Activated naive CD4-positive, alpha-beta T cell treated with anti-CD3 and anti-CD28 coated beads, Interleukin-2, amount 10 ng/mL, durations not matched to agents 7 days and 5 days (primary cell): ENCODE results near the gene TOM1.
A peak's percentile ranks its signal among the peaks of the same experiment; 100 is the strongest.

ENCODE experiments used
- CTCF ChIA-PET: fragments of 350-600 bp; sonication (Branson Sonifier 250); formaldehyde crosslinking; loops from one replicate; lab custom pipeline; 2021; ENCODE audit warnings: antibody characterized with exemption; lab: Charles Lee
- DNase-seq: peaks from one replicate; pipeline ENCODE4 v3.0.0-alpha.2; 2020
- H3K27ac Mint-ChIP-seq: one replicate; pipeline ENCODE4 v1.8.0; 2021; ENCODE audit warnings: mild to moderate bottlenecking, moderate library complexity, mixed read lengths
- H3K27me3 Mint-ChIP-seq: one replicate; pipeline ENCODE4 v1.8.0; 2021; ENCODE audit warnings: mild to moderate bottlenecking, mixed read lengths
- H3K36me3 Mint-ChIP-seq: one replicate; pipeline ENCODE4 v1.8.0; 2021; ENCODE audit warnings: mixed read lengths
- H3K4me1 Mint-ChIP-seq: one replicate; pipeline ENCODE4 v1.8.0; 2021; ENCODE audit warnings: mixed read lengths
- H3K4me3 Mint-ChIP-seq: one replicate; pipeline ENCODE4 v1.8.0; 2021; ENCODE audit warnings: mild to moderate bottlenecking, moderate library complexity, mixed read lengths
- H3K9me3 Mint-ChIP-seq: one replicate; pipeline ENCODE4 v1.8.0; 2021; ENCODE audit warnings: mixed read lengths

The TOM1 gene

GRCh38 chr22:35341090-35341874 is 41.6 kb downstream of the TOM1 start:
- peak overlapping the region; percentile 66 for H3K27ac Mint-ChIP-seq
- H3K27me3 Mint-ChIP-seq, result no peaks in the 10 kb centered on the region
- CTCF ChIA-PET, result no interaction called here

DNA sequence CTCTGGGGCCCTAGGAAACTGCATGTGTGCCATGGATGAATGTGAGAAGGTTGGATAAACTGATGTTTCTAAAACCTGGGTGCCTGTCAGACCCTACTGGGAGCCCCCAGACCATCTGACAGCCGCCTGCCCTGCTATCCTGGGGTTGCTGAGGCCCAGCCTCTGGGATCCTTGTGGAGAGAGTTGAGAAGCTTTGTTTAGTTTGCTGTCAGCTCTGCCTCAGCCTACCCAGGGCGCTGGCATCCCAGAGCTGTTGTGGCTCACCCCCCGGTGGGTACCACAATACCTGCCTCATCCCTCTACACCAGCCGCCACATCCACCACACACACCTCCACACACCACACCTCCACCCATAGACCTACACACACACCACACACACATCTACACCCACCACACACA is 42.7 kb downstream of the TOM1 start:
- Mint-ChIP-seq H3K4me3 (no peak overlapping the region), H3K27ac (no peak overlapping the region), H3K9me3 (no peaks in the 10 kb centered on the region), H3K36me3 (peaks cover 17% of the 10 kb centered on the region), H3K4me1 (peaks cover under 1% of the 10 kb centered on the region), H3K27me3 (no peaks in the 10 kb centered on the region)
- CTCF ChIA-PET, result no interaction called here
- DNase-seq, result no peak

More at GRCh38 chr22:35341090-35341874, 41.6 kb downstream of the TOM1 start:
- no peak for DNase-seq
- Mint-ChIP-seq H3K4me1 (peaks cover 5% of the 10 kb centered on the region), H3K36me3 (peaks cover 19% of the 10 kb centered on the region), H3K4me3 (no peak overlapping the region), H3K9me3 (no peaks in the 10 kb centered on the region)

DNA sequence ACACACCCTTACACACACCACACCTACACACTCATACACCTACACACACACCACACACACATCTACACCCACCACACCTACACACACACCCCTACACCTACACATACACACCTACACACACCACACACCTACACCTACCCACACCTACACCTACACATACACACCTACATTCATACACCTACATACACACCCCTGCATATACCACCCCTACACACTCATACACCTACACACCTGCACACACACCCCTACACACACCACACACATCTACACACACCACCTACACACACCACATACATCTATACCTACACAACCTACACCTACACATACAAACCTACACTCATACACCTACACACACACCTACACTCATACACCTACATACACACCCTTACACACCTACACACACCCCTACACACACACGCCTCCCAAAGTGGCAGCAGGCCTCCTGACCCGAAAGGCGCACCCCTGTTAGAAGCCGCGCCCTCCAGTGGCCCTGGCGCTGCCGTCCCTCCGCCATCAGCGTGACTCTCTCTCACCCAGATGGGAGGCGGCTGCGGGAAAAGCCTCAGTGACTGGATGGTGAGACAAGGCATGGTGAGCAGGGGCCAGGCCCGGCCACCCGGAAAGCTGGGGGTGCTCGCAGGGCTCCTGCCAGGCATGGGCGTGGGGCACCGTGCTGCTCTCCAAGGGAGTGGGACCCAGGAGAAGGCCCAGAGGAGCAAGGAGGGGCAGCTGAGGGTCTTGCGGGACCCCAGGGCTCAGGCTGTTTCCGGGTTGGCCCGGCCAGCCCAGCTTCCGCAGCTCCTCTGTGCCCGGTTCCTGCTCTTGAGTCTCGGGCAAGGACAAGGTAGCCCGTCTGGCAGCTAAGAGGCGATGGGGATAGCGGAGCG is 44.2 kb downstream of the TOM1 start:
- CTCF ChIA-PET, result interaction anchor here (1.3 kb wide), 1 partner anchor 14 kb away, joined by 7 read pairs; no protein-coding TSS in a partner anchor
- Mint-ChIP-seq H3K4me1 (no peaks in the 10 kb centered on the region), H3K9me3 (no peaks in the 10 kb centered on the region), H3K36me3 (peaks cover 13% of the 10 kb centered on the region), H3K4me3 (no peak overlapping the region), H3K27ac (no peak overlapping the region), H3K27me3 (no peaks in the 10 kb centered on the region)
- DNase-seq, result no peak

GRCh38 chr22:35344956-35345690 is 45.4 kb downstream of the TOM1 start:
- H3K36me3 Mint-ChIP-seq, result peaks cover 10% of the 10 kb centered on the region
- no peak for DNase-seq
- no peak overlapping the region for H3K27ac Mint-ChIP-seq
- CTCF ChIA-PET, result interaction anchor here (1.3 kb wide), 1 partner anchor 15 kb away, joined by 7 read pairs; no protein-coding TSS in a partner anchor
- H3K27me3 Mint-ChIP-seq, result no peaks in the 10 kb centered on the region
- H3K4me3 Mint-ChIP-seq, result no peak overlapping the region
- peaks cover under 1% of the 10 kb centered on the region for H3K4me1 Mint-ChIP-seq
- H3K9me3 Mint-ChIP-seq, result no peaks in the 10 kb centered on the region

DNA sequence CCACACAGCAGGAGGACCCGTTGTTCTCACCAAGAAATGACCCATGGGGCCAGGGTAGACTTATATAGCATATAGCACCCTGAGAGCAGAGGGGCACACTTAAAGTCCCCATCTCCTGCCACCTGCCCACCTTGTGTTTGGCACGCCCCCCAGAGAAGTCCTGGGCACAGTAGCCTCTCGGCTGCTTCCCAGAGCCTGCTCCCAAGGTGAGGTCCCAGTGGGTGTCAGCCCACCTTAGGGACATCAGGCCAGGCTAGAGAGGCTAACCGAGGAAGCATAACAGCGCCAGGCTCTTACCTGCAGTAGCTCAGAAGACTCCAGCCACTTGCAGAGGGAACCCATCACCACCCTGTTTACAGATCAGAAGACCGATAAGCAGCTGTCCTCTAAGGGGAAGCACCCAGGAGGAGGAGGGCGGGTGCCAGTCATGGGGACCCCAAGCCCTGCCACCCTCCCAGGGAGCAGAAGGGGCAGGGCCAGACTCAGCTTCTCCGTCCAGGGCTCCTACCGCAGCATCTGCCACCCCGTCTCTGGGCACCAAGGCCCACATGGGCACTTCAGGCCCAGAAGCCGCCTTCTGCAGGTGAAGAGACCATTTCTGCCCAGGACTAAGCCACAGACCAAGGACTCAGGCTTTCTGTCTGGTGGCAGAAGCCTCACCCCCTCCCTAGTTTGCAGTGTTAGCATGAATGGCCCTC is 46.3 kb downstream of the TOM1 start:
- Mint-ChIP-seq H3K27ac (no peak overlapping the region), H3K4me3 (no peak overlapping the region), H3K9me3 (no peaks in the 10 kb centered on the region), H3K36me3 (peaks cover 7% of the 10 kb centered on the region), H3K27me3 (peaks cover 3% of the 10 kb centered on the region), H3K4me1 (peaks cover 9% of the 10 kb centered on the region)
- no peak for DNase-seq
- CTCF ChIA-PET, result no interaction called here

- H3K27me3 Mint-ChIP-seq, result peaks cover 10% of the 10 kb centered on the region
- H3K4me3 Mint-ChIP-seq, result no peak overlapping the region
- peaks cover 6% of the 10 kb centered on the region for H3K36me3 Mint-ChIP-seq
- no peak overlapping the region for H3K27ac Mint-ChIP-seq
- no peak for DNase-seq
- H3K9me3 Mint-ChIP-seq, result no peaks in the 10 kb centered on the region
- CTCF ChIA-PET, result no interaction called here
- H3K4me1 Mint-ChIP-seq, result peaks cover 16% of the 10 kb centered on the region
These were observed 47.0 kb downstream of the TOM1 start for GRCh38 chr22:35346596-35347220.

- H3K27me3 Mint-ChIP-seq, result peaks cover 17% of the 10 kb centered on the region
- CTCF ChIA-PET, result interaction anchor here (0.6 kb wide), 1 partner anchor 127 kb away, joined by 3 read pairs; no protein-coding TSS in a partner anchor
- peaks cover 6% of the 10 kb centered on the region for H3K36me3 Mint-ChIP-seq
- no peak overlapping the region for H3K4me3 Mint-ChIP-seq
- H3K4me1 Mint-ChIP-seq, result peaks cover 23% of the 10 kb centered on the region
- no peaks in the 10 kb centered on the region for H3K9me3 Mint-ChIP-seq
- no peak for DNase-seq
- no peak overlapping the region for H3K27ac Mint-ChIP-seq
These were observed 47.8 kb downstream of the TOM1 start for GRCh38 chr22:35347462-35347861.

DNA sequence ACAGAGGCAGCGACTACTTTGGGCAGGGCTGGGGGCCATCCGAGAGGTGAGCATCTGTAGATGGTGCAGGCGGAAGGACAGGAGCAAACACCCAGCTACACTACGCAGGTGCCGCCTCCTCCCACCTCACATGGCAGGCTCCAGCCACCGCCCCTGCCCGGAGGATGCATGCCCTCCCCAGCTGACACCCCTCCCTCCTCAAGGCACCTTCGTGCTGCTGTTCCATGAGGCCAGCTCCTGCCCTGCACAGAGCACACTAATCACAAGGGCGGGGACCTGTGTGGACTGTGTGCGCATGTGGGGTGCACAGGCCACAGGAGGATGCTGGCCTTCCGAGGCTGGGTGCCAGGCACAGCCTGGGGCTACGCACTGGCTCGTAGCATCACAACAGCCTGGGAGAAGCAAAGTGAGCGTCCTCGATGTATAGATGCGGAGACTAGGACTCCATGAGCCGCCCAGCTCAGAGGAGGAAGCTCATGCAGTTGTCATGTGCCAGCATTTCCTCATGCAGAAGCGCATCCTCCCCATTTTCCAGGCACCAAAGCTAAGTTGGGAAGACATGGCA is 48.4 kb downstream of the TOM1 start:
- H3K36me3 Mint-ChIP-seq, result peaks cover 6% of the 10 kb centered on the region
- no peaks in the 10 kb centered on the region for H3K9me3 Mint-ChIP-seq
- peaks cover 27% of the 10 kb centered on the region for H3K4me1 Mint-ChIP-seq
- H3K27me3 Mint-ChIP-seq, result peaks cover 21% of the 10 kb centered on the region
- no peak for DNase-seq
- no peak overlapping the region for H3K4me3 Mint-ChIP-seq
- H3K27ac Mint-ChIP-seq, result no peak overlapping the region
- CTCF ChIA-PET, result interaction anchor here (0.6 kb wide), 1 partner anchor 126 kb away, joined by 3 read pairs; no protein-coding TSS in a partner anchor

GRCh38 chr22:35348703-35349102 is 49.0 kb downstream of the TOM1 start:
- no peaks in the 10 kb centered on the region for H3K9me3 Mint-ChIP-seq
- CTCF ChIA-PET, result no interaction called here

GRCh38 chr22:35349368-35349703 is 49.6 kb downstream of the TOM1 start:
- peaks cover 27% of the 10 kb centered on the region for H3K4me1 Mint-ChIP-seq
- peaks cover 6% of the 10 kb centered on the region for H3K36me3 Mint-ChIP-seq
- CTCF ChIA-PET, result interaction anchor here (0.6 to 2.5 kb wide), 2 partner anchors 94 to 233 kb away, joined by 3 to 23 read pairs; no protein-coding TSS in a partner anchor
- no peak overlapping the region for H3K27ac Mint-ChIP-seq
- H3K27me3 Mint-ChIP-seq, result peaks cover 26% of the 10 kb centered on the region
- no peaks in the 10 kb centered on the region for H3K9me3 Mint-ChIP-seq
- no peak for DNase-seq
- no peak overlapping the region for H3K4me3 Mint-ChIP-seq

More at GRCh38 chr22:35348703-35349102, 49.0 kb downstream of the TOM1 start:
- Mint-ChIP-seq H3K27ac (no peak overlapping the region), H3K4me3 (no peak overlapping the region), H3K4me1 (peaks cover 27% of the 10 kb centered on the region), H3K36me3 (peaks cover 6% of the 10 kb centered on the region), H3K27me3 (peaks cover 21% of the 10 kb centered on the region)
- DNase-seq, result no peak

- peaks cover 27% of the 10 kb centered on the region for H3K4me1 Mint-ChIP-seq
- H3K36me3 Mint-ChIP-seq, result peaks cover 3% of the 10 kb centered on the region
- H3K4me3 Mint-ChIP-seq, result no peak overlapping the region
- CTCF ChIA-PET, result interaction anchor here (0.6 to 2.5 kb wide), 4 partner anchors 12 to 266 kb away, joined by 3 to 23 read pairs (median 6); no protein-coding TSS in a partner anchor
- DNase-seq, result no peak
- H3K27me3 Mint-ChIP-seq, result peaks cover 27% of the 10 kb centered on the region
- no peak overlapping the region for H3K27ac Mint-ChIP-seq
- no peaks in the 10 kb centered on the region for H3K9me3 Mint-ChIP-seq
These were observed 50.2 kb downstream of the TOM1 start for GRCh38 chr22:35349704-35350538.
